NT2/D1 (cell line): Measurements from ENCODE around the gene CDK2.

Source experiments
- YY1 ChIP-seq: IDR thresholded peaks from 2 replicates; pipeline ENCODE4 v1.6.1; 2011; ENCODE audit not compliant: insufficient read length, insufficient read depth
- ZNF274 ChIP-seq: IDR thresholded peaks from 2 replicates; pipeline ENCODE4 v1.6.1; 2011; ENCODE audit warnings: mild to moderate bottlenecking, low read depth, low read length

DNA sequence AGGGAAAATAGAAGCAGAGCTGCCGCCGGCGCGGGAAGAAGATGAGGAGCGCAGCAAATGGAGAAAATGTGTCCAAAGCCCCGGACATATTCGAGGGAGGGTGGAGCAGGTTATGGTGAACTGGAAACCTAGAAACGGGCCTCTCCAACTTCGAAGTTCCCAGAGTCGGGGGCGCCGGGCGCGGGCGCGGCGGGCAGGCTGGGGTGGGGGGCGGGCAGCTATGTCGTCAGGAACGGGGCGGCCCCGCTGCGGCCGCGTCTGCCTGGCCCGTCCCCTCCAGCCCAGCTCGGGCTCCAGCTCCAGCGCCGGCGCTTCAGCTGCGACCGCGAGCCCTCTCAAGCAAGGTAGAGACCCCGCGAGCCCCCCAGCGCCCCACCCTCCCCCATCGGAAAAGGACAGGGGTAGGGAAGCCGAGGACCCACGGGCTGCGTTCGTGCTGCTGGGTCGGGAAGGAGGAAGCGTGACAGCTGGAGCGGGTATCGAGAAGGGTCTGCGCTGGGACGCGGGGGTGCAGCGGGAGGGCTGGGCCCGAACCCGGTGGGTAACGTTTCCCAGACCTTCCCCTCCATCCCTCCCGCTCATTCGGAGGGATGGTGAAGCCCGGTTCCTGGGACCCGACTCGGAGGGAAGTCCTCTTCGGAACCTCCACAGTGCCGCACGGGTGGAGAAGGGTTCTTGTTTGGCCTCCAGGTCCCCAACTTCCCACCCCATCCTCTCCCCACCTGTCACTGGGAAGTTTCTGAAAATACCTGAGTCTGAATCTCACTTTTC, 34.7 kb upstream of the CDK2 start:
- TF ChIP-seq ZNF274 = no peak
- TF ChIP-seq YY1 = no peak
